ENCODE data around the gene SYNPO2.

DNA sequence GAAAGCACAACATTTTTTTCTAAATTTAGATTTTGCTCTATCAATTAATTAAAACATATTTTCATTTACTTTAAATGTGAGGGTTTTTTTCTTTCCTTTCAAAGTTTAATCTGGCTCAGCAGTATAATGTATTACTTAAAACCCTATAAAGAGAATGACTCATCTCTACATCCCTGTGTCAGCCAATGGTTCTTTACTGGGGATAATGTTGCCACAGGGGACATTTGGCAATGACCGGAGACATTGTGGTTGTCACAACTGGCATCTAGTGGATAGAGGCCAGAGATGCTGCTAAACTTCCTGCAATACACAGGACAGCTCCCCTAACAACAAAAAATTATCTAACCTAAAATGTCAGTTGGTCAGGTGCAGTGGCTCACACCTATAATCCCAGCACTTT, 53.8 kb downstream of the SYNPO2 start:
- TF ChIP-seq CTCF (IDR thresholded peaks at IDR 0.05) (no peak), POLR2A (IDR thresholded peaks at IDR 0.05) (no peak), EP300 (IDR thresholded peaks at IDR 0.05) (no peak)
